Fibroblast of villous mesenchyme (primary cell): ENCODE results near the gene C19orf73. TPM values are rescaled to one million over a fixed set of nuclear protein-coding genes. Genes with fewer than 3 reads are reported as not detected.

Source experiments
- DNase-seq: peaks from one replicate; pipeline ENCODE4 v3.0.0-alpha.2; 2010; ENCODE audit warnings: low read depth
- H3K4me3 ChIP-seq: 2 replicates; pipeline ENCODE4 v1.5.1; 2011; ENCODE audit warnings: low read depth, mild to moderate bottlenecking, low read length
- small RNA-seq: library from RNA; depleted of rRNA; stranded (forward); fragments of <200 nt; gene quantifications from one replicate; pipeline ENCODE3, GENCODE V24; 2012
- total RNA-seq: library from RNA; depleted of rRNA; stranded (reverse); fragments of >200 nt; gene quantifications from 2 replicates; pipeline ENCODE4 v1.2.3, GENCODE V29; 2012
- TF ChIP-seq, protein P1 (sequence below): IDR thresholded peaks from 2 replicates; pipeline ENCODE4 v1.5.1; 2012; ENCODE audit warnings: low read depth, mild to moderate bottlenecking, low read length; ENCODE audit not compliant: insufficient read depth

Gene C19orf73
- total RNA-seq, 1 donor = not detected

DNA sequence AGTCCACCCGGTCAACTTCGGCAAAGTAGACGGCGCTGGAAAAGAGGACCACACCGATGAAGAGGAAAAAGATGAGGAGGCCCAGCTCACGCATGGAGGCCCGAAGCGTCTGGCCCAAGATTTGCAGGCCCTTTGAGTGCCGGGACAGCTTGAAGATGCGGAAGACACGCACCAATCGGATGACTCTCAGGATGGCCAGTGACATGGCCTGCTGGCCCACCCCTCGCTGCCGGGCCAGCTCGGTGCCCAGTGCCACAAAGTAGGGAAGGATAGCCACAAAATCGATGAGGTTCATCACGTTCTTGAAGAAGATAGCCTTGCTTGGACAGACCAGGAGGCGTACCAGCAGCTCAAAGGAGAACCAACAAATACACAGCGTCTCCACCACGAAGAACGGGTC is 48.5 kb downstream of the C19orf73 start:
- no peak for DNase-seq
- H3K4me3 ChIP-seq = no peak overlapping the region
- TF ChIP-seq, protein P1, sequence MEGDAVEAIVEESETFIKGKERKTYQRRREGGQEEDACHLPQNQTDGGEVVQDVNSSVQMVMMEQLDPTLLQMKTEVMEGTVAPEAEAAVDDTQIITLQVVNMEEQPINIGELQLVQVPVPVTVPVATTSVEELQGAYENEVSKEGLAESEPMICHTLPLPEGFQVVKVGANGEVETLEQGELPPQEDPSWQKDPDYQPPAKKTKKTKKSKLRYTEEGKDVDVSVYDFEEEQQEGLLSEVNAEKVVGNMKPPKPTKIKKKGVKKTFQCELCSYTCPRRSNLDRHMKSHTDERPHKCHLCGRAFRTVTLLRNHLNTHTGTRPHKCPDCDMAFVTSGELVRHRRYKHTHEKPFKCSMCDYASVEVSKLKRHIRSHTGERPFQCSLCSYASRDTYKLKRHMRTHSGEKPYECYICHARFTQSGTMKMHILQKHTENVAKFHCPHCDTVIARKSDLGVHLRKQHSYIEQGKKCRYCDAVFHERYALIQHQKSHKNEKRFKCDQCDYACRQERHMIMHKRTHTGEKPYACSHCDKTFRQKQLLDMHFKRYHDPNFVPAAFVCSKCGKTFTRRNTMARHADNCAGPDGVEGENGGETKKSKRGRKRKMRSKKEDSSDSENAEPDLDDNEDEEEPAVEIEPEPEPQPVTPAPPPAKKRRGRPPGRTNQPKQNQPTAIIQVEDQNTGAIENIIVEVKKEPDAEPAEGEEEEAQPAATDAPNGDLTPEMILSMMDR = no peak

DNA sequence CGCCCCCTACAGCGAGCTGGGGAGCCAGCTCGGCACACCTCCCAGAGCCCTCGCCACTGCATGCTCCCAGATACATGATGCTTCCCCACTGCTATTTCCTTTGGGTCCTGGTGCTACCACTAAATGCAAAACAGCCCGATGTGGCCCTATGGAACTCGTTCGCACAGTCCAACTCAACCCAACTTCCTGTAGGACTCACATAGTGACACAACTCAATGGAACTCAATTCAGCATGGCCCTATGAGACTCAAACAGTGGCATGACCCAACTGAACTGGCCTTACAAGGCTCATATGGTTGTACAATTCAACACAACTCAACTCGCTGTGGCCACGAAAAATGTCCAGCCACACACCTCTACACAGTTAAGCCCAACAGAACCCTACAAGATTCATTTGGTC is 49.9 kb downstream of the C19orf73 start:
- no peak overlapping the region for H3K4me3 ChIP-seq
- TF ChIP-seq, protein P1 = no peak
- no peak for DNase-seq

Small RNAs within 50 kb of the gene (small RNA-seq; reads per million reads assigned to genes)
- not detected for gene RN7SL708P

Other genes with a start within 250 kb of the C19orf73 start
- 63.9 and 76.0 TPM in 2 replicates for gene PPP1R15A, start 246.7 kb downstream of the C19orf73 start, total RNA-seq
- 0.32 TPM in 1 of 2 replicates, not detected in the other for gene TULP2, start 220.4 kb downstream of the C19orf73 start, total RNA-seq
- 139 and 154 TPM in 2 replicates for gene NUCB1, start 218.8 kb downstream of the C19orf73 start, total RNA-seq
- not detected in 2 replicates for gene DHDH, start 185.4 kb downstream of the C19orf73 start, total RNA-seq
- gene BAX, start 164.3 kb downstream of the C19orf73 start, total RNA-seq = 65.4 and 85.9 TPM in 2 replicates
- gene FTL, start 153.8 kb downstream of the C19orf73 start, total RNA-seq = 2,928 and 4,150 TPM in 2 replicates
- 39.6 and 43.2 TPM in 2 replicates for gene GYS1, start 125.8 kb downstream of the C19orf73 start, total RNA-seq
- 162 and 176 TPM in 2 replicates for gene RUVBL2, start 125.3 kb downstream of the C19orf73 start, total RNA-seq
- 0.32 TPM in 1 of 2 replicates, not detected in the other for gene LHB, start 102.1 kb downstream of the C19orf73 start, total RNA-seq
- not detected in 2 replicates for gene CGB3, start 94.8 kb downstream of the C19orf73 start, total RNA-seq
- not detected in 2 replicates for gene CGB2, start 87.3 kb downstream of the C19orf73 start, total RNA-seq
- gene CGB1, start 82.2 kb downstream of the C19orf73 start, total RNA-seq = not detected in 2 replicates
- gene CGB5, start 75.3 kb downstream of the C19orf73 start, total RNA-seq = 0.32 TPM in 1 of 2 replicates, not detected in the other
- gene CGB8, start 70.0 kb downstream of the C19orf73 start, total RNA-seq = not detected in 2 replicates
- under 0.01 and 0.32 TPM in 2 replicates for gene CGB7, start 61.4 kb downstream of the C19orf73 start, total RNA-seq
- gene NTF4, start 54.3 kb downstream of the C19orf73 start, total RNA-seq = not detected in 2 replicates
- not detected in 2 replicates for gene KCNA7, start 46.4 kb downstream of the C19orf73 start, total RNA-seq
- gene SNRNP70, start 33.7 kb downstream of the C19orf73 start, total RNA-seq = 117 and 197 TPM in 2 replicates
- gene LIN7B, start 4.8 kb downstream of the C19orf73 start, total RNA-seq = 4.8 and 6.5 TPM in 2 replicates
- 1.6 and 2.2 TPM in 2 replicates for gene PPFIA3, start 401 bp upstream of the C19orf73 start, total RNA-seq
- gene HRC, start 36.3 kb upstream of the C19orf73 start, total RNA-seq = under 0.01 TPM in 1 of 2 replicates, not detected in the other
- gene TRPM4, start 38.6 kb upstream of the C19orf73 start, total RNA-seq = 17.3 and 18.0 TPM in 2 replicates
- gene SLC6A16, start 206.0 kb upstream of the C19orf73 start, total RNA-seq = 0.64 TPM in 1 of 2 replicates, not detected in the other
- gene CD37, start 216.3 kb upstream of the C19orf73 start, total RNA-seq = not detected in 2 replicates
- gene TEAD2, start 243.3 kb upstream of the C19orf73 start, total RNA-seq = 37.6 and 38.7 TPM in 2 replicates
- gene DKKL1, start 244.7 kb upstream of the C19orf73 start, total RNA-seq = 0.32 TPM in 1 of 2 replicates, not detected in the other